Ascending aorta (tissue), 2 donors: ENCODE data around the gene KRTAP4-16. TPM values are rescaled to one million over a fixed set of nuclear protein-coding genes. Genes with fewer than 3 reads are reported as not detected.
"Not testable (repeated sequence)": the region's sequence is repeated elsewhere in the genome, so short reads cannot be mapped to it uniquely, and the experiment has no call there.

Experiments used
- DNase-seq, 2 donors: peaks; one replicate each; pipeline ENCODE4 v3.0.0-alpha.2; 2019; ENCODE audit warnings: low spot score in 2 of 2
- H3K27ac ChIP-seq, 2 donors: fragments of 200-600 bp; sonication (generic); one replicate each; pipeline ENCODE4 v1.5.1; 2016 to 2017; ENCODE audit warnings: mild to moderate bottlenecking in 1 of 2
- H3K27me3 ChIP-seq: fragments of 200-600 bp; sonication (generic); one replicate; pipeline ENCODE4 v1.5.1; 2017
- H3K36me3 ChIP-seq, 2 donors: fragments of 200-600 bp; sonication (generic); one replicate each; pipeline ENCODE4 v1.5.1; 2016
- H3K4me1 ChIP-seq, 2 donors: fragments of 200-600 bp; sonication (generic); one replicate each; pipeline ENCODE4 v1.5.1; 2016 to 2017; ENCODE audit warnings: mild to moderate bottlenecking in 1 of 2
- H3K4me3 ChIP-seq, 2 donors: fragments of 200-600 bp; sonication (generic); one replicate each; pipeline ENCODE4 v1.5.1; 2016 to 2017; ENCODE audit warnings: mild to moderate bottlenecking in 1 of 2
- H3K9me3 ChIP-seq, 2 donors: fragments of 200-600 bp; sonication (generic); one replicate each; pipeline ENCODE4 v1.5.1; 2016
- intact Hi-C: fragments of 100-400 bp; cut with DNase I; formaldehyde crosslinking; loops from one replicate; pipeline ENCODE4 v1.15.1; 2023
- total RNA-seq: library from RNA; depleted of rRNA; stranded (reverse); fragments of >200 nt; gene quantifications from one replicate; pipeline ENCODE4 v1.1.0, GENCODE V29; 2016
- TF ChIP-seq, protein P1 (sequence below), 3 experiments: fragments of 200-600 bp in 2 of 3; fragments of 450-650 bp in 1 of 3; sonication (generic) in 2 of 3; IDR thresholded peaks; one replicate each; pipeline ENCODE4 v1.5.1; 2016 to 2019; ENCODE audit warnings: antibody characterized with exemption in 3 of 3, mild to moderate bottlenecking in 1 of 3, moderate library complexity in 1 of 3

Gene KRTAP4-16
- total RNA-seq, result not detected

- no peak within 1 kb of the TSS for H3K4me3 ChIP-seq
- H3K9me3 ChIP-seq, result no peaks in the 10 kb centered on the region
- intact Hi-C loops, result no loop called here
Measured at GRCh38 chr17:41101586-41102259, at the start of gene KRTAP4-16. Gene KRTAP4-16, minus strand, starts transcription at chr17:41102209. Its CDS starts 0 bp downstream, at chr17:41102209.

GRCh38 chr17:41151525-41151924 lies 49.5 kb upstream of the KRTAP4-16 start:
- no peak for DNase-seq
- TF ChIP-seq, protein P1, sequence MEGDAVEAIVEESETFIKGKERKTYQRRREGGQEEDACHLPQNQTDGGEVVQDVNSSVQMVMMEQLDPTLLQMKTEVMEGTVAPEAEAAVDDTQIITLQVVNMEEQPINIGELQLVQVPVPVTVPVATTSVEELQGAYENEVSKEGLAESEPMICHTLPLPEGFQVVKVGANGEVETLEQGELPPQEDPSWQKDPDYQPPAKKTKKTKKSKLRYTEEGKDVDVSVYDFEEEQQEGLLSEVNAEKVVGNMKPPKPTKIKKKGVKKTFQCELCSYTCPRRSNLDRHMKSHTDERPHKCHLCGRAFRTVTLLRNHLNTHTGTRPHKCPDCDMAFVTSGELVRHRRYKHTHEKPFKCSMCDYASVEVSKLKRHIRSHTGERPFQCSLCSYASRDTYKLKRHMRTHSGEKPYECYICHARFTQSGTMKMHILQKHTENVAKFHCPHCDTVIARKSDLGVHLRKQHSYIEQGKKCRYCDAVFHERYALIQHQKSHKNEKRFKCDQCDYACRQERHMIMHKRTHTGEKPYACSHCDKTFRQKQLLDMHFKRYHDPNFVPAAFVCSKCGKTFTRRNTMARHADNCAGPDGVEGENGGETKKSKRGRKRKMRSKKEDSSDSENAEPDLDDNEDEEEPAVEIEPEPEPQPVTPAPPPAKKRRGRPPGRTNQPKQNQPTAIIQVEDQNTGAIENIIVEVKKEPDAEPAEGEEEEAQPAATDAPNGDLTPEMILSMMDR (IDR thresholded peaks at IDR 0.05), result no peak
- Histone ChIP-seq H3K4me3 (no peak overlapping the region), H3K27me3 (no peaks in the 10 kb centered on the region), H3K4me1 (no peaks in the 10 kb centered on the region), H3K27ac (no peak overlapping the region), H3K36me3 (no peaks in the 10 kb centered on the region), H3K9me3 (no peaks in the 10 kb centered on the region)
- intact Hi-C loops, result no loop called here

More at GRCh38 chr17:41101586-41102259, at the start of gene KRTAP4-16:
- H3K36me3 ChIP-seq, result no peaks in the 10 kb centered on the region
- TF ChIP-seq, protein P1 (IDR thresholded peaks at IDR 0.05), result no peak
- no peak within 1 kb of the TSS for H3K27ac ChIP-seq
- no peaks in the 10 kb centered on the region for H3K4me1 ChIP-seq
- DNase-seq, result no peak
- no peaks in the 10 kb centered on the region for H3K27me3 ChIP-seq

DNA sequence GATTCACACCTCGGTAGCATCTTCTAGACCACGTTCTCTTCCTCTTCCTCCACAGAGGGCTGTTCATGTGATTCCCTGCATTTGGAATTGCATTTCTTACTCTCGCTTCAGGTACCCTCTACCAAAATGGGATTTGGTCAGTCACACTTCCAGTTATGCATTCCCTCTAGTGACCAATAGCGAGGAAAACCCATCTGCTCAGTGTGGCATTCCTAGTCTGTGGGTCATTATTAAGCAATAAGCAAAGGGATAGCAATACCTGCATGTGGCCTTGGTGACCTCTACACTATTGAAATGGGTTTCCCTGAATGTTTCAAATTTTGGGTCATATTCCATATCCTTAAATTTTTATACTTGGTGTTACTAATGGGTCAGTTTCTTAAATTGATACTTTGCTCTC lies 48.0 kb upstream of the KRTAP4-16 start:
- Histone ChIP-seq H3K27me3 (no peaks in the 10 kb centered on the region), H3K36me3 (no peaks in the 10 kb centered on the region), H3K4me1 (no peaks in the 10 kb centered on the region), H3K9me3 (no peaks in the 10 kb centered on the region), H3K27ac (no peak overlapping the region), H3K4me3 (no peak overlapping the region)
- intact Hi-C loops, result no loop called here
- TF ChIP-seq, protein P1 (IDR thresholded peaks at IDR 0.05), result no peak
- DNase-seq, result no peak

GRCh38 chr17:41149652-41149985 lies 47.6 kb upstream of the KRTAP4-16 start, which contains the start of gene KRTAP4-5:
Gene KRTAP4-5, minus strand, starts transcription at chr17:41149825. Its CDS starts 58 bp downstream, at chr17:41149767.
- Histone ChIP-seq H3K36me3 (no peaks in the 10 kb centered on the region), H3K4me1 (no peaks in the 10 kb centered on the region), H3K27ac (no peak within 1 kb of the TSS), H3K4me3 (no peak within 1 kb of the TSS), H3K9me3 (no peaks in the 10 kb centered on the region), H3K27me3 (no peaks in the 10 kb centered on the region)
- DNase-seq, result no peak
- intact Hi-C loops, result no loop called here
- TF ChIP-seq, protein P1 (IDR thresholded peaks at IDR 0.05), result no peak

DNA sequence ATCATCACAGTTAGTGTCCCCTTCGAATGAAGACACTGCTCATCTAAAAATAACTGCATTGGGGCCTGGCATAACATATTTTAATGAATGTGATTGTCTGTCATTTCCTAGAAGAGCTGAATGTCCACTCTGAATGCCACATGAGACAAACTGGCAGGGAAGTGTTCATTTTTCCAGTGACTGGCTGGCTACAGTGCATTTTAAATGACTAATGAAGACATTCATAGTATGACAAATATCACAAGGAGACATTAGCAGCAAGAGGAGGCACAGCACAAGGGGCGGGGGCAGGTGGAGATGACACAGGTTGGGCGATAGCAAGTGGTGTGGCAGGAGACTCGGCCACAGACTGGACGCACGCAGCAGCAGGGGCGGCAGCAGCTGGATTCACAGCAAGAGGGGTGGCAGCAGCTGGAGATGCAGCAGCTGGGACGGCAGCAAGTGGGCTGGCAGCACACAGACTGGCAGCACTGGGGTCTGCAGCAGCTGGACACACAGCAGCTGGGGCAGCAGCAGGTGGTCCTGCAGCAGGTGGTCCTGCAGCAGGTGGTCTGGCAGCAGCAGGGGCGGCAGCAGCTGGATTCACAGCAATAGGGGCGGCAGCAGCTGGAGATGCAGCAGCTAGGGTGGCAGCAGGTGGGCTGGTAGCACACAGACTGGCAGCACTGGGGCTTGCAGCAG lies 47.1 kb upstream of the KRTAP4-16 start:
- H3K27me3 ChIP-seq, H3K27ac ChIP-seq, H3K9me3 ChIP-seq, DNase-seq, intact Hi-C loops, H3K36me3 ChIP-seq, H3K4me3 ChIP-seq, H3K4me1 ChIP-seq: not testable (repeated sequence)

GRCh38 chr17:41147531-41148204 lies 45.7 kb upstream of the KRTAP4-16 start:
- no peak overlapping the region for H3K4me3 ChIP-seq
- H3K9me3 ChIP-seq, result peaks cover 0 to 3% of the 10 kb centered on the region in 2 donors
- DNase-seq, result no peak
- no peaks in the 10 kb centered on the region for H3K4me1 ChIP-seq
- no peaks in the 10 kb centered on the region for H3K27me3 ChIP-seq
- TF ChIP-seq, protein P1 (IDR thresholded peaks at IDR 0.05), result no peak
- intact Hi-C loops, result no loop called here
- H3K36me3 ChIP-seq, result no peaks in the 10 kb centered on the region
- no peak overlapping the region for H3K27ac ChIP-seq
